GM21526 (cell line): ENCODE measurements around the gene GABBR1.

ENCODE experiments used
- ATAC-seq: cut with Tn5 transposase; IDR thresholded peaks from one replicate; pipeline ENCODE4 v1.9.1; 2021; ENCODE audit warnings: moderate library complexity; ENCODE audit not compliant: unreplicated experiment, low FRiP score

The GABBR1 gene

GRCh38 chr6:29625337-29625930 is 7.5 kb downstream of the GABBR1 start:
- ATAC-seq = no peak

- ATAC-seq = no peak
These were observed 8.4 kb downstream of the GABBR1 start for GRCh38 chr6:29624520-29624961.

- no peak for ATAC-seq
These were observed 12.4 kb downstream of the GABBR1 start for GRCh38 chr6:29620630-29621029.

GRCh38 chr6:29619578-29620160 is 13.3 kb downstream of the GABBR1 start:
- ATAC-seq = no peak

GRCh38 chr6:29617782-29618554 is 15.0 kb downstream of the GABBR1 start:
- ATAC-seq = no peak

GRCh38 chr6:29611426-29611825 is 21.6 kb downstream of the GABBR1 start:
- ATAC-seq = no peak

- no peak for ATAC-seq
These were observed 22.4 kb downstream of the GABBR1 start for GRCh38 chr6:29610540-29610939.

- no peak for ATAC-seq
These were observed 24.9 kb downstream of the GABBR1 start for GRCh38 chr6:29608131-29608530.

GRCh38 chr6:29603930-29604329 is 29.1 kb downstream of the GABBR1 start:
- no peak for ATAC-seq

GRCh38 chr6:29603456-29603855 is 29.5 kb downstream of the GABBR1 start:
- ATAC-seq = no peak

GRCh38 chr6:29602564-29603361 is 30.2 kb downstream of the GABBR1 start:
- no peak for ATAC-seq

- no peak for ATAC-seq
These were observed 34.7 kb downstream of the GABBR1 start for GRCh38 chr6:29598172-29598747.

- ATAC-seq = no peak
These were observed 35.8 kb downstream of the GABBR1 start for GRCh38 chr6:29597184-29597583.

GRCh38 chr6:29596381-29596900 is 36.5 kb downstream of the GABBR1 start:
- no peak for ATAC-seq

- no peak for ATAC-seq
These were observed 39.7 kb downstream of the GABBR1 start for GRCh38 chr6:29593199-29593855.

GRCh38 chr6:29591677-29592076 is 41.3 kb downstream of the GABBR1 start:
- ATAC-seq = no peak

- ATAC-seq = no peak
These were observed 42.7 kb downstream of the GABBR1 start for GRCh38 chr6:29590218-29590808.

GRCh38 chr6:29589423-29590048 is 43.4 kb downstream of the GABBR1 start:
- ATAC-seq = peak; percentile 58

- ATAC-seq = no peak
These were observed 48.2 kb downstream of the GABBR1 start, which contains the start of gene OR2H2 for GRCh38 chr6:29584821-29585220. Gene OR2H2, plus strand, starts transcription at chr6:29585121. Its CDS starts 2,824 bp downstream, at chr6:29587945.
